Stomach (tissue), 4 donors: ENCODE measurements around the gene FXYD7.

ENCODE experiments used
- EP300 ChIP-seq: sonication (generic); formaldehyde crosslinking; IDR thresholded peaks from one replicate; pipeline ENCODE4 v1.6.1; 2017; ENCODE audit warnings: antibody characterized with exemption
- POLR2A ChIP-seq, 4 donors: fragments of 450-650 bp; IDR thresholded peaks; one replicate each; pipeline ENCODE4 v1.6.1; 2016; ENCODE audit warnings: antibody characterized with exemption in 4 of 4, control low read depth in 2 of 4, mild to moderate bottlenecking in 1 of 4, moderate library complexity in 1 of 4
- TF ChIP-seq, protein P1 (sequence below), 7 experiments: fragments of 450-650 bp in 4 of 7; fragments of 200-600 bp in 3 of 7; sonication (generic) in 3 of 7; IDR thresholded peaks; one replicate each; pipeline ENCODE4 v1.5.1; 2016 to 2019; ENCODE audit warnings: antibody characterized with exemption in 7 of 7, control low read depth in 2 of 7, mild to moderate bottlenecking in 1 of 7

DNA sequence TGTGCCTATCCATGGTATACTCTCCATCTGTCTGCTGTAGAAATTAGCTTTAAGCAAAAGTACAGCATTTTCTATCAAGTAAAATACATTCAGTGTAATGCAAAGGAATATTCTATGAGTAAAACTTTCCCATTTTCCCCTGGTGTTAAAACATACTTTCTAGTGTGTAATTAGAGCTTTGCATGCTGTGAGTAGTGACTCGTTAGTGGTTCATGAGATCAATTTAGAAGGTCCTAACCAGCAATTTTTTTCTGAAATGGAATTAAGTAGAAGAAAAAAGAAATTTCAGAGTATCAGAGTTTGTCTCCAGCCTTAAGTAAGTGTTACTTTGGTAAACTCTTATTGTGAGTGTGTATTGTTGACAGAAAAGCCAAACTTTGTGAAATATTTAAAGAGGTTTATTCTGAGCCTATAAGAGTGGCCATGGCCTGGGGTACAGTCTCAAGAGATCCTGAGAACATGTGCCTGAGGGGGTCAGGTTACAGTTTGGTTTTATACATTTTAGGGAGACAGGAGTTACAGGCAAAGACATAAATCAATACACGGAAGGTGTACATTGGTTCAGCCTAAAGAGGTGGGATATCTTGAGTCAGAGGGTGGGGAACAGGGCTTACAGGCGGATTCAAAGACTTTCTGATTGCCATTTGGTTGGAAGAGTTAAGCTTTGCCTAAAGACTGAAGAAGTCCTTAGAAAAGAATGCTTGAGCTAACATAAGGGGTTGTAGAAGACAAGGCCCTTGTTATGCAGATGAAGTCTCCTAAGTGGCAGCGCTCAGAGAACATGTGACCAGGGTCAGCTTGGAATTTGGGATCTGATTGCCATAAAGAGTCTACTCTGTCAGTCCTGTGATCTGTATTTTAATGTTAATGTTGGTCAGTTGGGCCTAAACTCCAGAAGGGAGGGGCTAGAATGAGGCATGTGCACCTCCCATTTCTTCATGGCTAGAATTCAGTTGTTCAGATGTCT is 60.0 kb downstream of the FXYD7 start:
- TF ChIP-seq, protein P1, sequence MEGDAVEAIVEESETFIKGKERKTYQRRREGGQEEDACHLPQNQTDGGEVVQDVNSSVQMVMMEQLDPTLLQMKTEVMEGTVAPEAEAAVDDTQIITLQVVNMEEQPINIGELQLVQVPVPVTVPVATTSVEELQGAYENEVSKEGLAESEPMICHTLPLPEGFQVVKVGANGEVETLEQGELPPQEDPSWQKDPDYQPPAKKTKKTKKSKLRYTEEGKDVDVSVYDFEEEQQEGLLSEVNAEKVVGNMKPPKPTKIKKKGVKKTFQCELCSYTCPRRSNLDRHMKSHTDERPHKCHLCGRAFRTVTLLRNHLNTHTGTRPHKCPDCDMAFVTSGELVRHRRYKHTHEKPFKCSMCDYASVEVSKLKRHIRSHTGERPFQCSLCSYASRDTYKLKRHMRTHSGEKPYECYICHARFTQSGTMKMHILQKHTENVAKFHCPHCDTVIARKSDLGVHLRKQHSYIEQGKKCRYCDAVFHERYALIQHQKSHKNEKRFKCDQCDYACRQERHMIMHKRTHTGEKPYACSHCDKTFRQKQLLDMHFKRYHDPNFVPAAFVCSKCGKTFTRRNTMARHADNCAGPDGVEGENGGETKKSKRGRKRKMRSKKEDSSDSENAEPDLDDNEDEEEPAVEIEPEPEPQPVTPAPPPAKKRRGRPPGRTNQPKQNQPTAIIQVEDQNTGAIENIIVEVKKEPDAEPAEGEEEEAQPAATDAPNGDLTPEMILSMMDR (IDR thresholded peaks at IDR 0.05): no peak
- no peak for TF ChIP-seq EP300
- TF ChIP-seq POLR2A (IDR thresholded peaks at IDR 0.05): no peak
